SK-N-MC (cell line): ENCODE data around the gene PRDM16.

Experiments
- FOXP2 ChIP-seq: optimal IDR thresholded peaks from 2 replicates; pipeline ENCODE3; 2011; ENCODE audit warnings: mild to moderate bottlenecking, moderate library complexity; ENCODE audit not compliant: insufficient read depth; ENCODE audit errors: extremely low read length, control extremely low read depth
- POLR2AphosphoS5 ChIP-seq: IDR thresholded peaks from 2 replicates; pipeline ENCODE4 v1.6.1; 2012; ENCODE audit warnings: mild to moderate bottlenecking, low read depth, low read length, borderline replicate concordance

DNA sequence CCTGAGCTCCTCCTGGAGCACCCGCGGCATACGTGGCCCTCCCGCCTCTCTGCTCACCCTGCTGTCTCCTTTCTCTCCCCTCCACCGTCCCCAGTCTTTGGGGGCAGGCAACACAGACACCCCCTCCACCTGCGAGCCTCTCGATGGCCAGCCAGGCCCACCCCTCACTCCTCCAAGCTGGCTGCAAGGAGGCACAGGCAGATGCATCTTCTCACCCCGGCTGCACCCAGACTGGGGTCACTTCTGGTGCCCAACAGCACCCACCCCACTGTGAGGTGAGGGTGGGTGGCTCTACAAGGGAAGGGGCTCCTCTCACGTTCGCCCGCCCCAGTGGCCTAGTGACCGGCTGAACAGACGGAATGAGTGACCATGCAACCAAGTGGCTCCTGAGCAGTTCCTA is 277.5 kb downstream of the PRDM16 start:
- TF ChIP-seq FOXP2 (no peak), POLR2AphosphoS5 (no peak)
